Measurements from ENCODE around the gene FGL2.

- TF ChIP-seq CTCF (IDR thresholded peaks at IDR 0.05) (no peak), POLR2A (IDR thresholded peaks at IDR 0.05) (no peak)
Measured at GRCh38 chr7:77222819-77223218, 23.2 kb upstream of the FGL2 start.

All from esophagus squamous epithelium (tissue), 4 donors.